GM19035 (cell line): ENCODE measurements around the gene TTC21B.
"Not testable (repeated sequence)": the region's sequence is repeated elsewhere in the genome, so short reads cannot be mapped to it uniquely, and the experiment has no call there.

Experiments
- ATAC-seq: cut with Tn5 transposase; IDR thresholded peaks from one replicate; pipeline ENCODE4 v1.9.1; 2021; ENCODE audit not compliant: unreplicated experiment

TTC21B gene

DNA sequence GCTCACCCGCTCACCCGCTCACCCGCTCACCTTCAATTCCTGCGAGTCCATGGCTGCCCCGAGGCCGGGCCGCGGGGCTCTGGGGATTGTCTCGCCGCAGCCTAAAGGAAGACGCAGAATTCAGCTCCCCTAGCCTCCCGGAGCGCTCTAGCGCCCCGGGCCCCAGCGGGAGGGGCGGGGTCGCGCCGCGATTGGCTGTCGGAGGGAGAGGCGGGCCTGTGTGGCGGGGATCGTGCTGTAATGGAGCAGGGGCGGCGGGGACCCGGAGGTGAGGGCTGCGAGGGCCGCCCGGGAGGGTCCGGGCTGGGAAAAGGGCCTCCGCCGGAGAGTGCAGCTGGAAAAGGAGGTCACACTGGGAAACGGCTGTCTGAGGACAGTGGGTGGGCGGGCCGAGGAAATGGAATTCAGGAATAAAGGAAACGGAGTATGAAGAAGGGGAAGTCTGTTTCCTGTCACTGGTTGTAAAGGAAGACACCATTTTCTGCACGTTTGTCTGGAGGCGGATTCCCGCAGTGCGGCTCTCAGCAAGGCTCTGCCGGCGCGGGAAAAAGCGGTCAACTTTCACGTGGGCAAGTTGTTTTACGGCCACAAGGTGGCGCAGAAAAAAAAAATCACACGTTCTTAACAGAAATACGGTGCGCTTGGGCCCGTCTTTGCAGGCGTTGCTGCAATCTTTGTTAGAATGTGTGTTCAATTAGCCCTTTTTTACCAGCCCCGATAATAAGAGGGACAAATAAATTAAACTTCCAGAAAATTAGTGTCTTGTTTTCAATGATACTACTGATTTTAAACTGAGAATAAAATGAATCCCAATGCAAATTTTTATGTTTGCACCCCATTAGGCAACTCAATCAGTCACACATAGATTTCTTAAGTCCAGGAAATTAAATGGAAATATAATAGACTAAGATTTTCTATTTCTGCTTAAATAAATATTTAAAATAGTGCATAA lies at the start of gene TTC21B:
Gene TTC21B, minus strand, starts transcription at position 122 of the 952 bp plus-strand sequence. Its CDS starts 71 bp downstream, at position 51.
- ATAC-seq = peak; percentile 96

DNA sequence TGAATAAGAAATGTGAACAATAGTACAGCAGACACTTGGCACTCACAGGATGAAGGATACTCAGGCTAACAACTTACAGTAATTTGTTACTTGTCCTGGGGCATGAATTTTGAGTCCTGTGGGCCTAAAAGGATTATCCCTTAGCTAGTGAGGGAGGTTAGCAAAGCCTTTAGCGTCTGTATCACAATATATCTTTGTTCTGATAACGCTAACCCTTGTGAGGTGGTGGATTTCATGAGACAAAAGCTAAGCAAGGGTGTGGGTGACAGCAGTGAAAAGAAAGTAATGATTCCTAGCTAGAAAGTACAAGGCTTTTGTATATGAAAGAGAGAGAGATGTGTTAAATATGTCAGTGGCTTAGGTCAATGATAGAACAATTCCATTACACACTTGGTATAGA lies 46.8 kb upstream of the TTC21B start:
- no peak for ATAC-seq

- ATAC-seq = no peak
Observed at GRCh38 chr2:165990846-165991245, 37.3 kb upstream of the TTC21B start.

DNA sequence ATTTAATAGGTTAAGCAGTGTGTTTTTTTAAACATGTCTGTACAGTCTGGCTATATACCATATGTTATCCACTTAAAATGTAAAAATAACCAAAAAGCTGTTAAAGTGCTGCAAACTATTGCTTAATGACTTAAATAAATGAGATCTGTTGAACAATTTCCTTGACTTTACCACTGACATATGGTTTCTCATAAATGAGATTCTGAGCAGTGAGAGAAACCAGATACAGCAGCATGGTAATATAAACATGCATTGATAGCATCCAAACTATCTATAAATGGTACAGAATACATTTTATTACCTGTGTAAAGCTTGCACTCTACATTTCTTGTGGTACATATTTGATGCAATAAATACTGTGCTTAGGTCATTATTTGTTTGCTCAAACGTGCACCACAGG lies 36.3 kb upstream of the TTC21B start:
- no peak for ATAC-seq

GRCh38 chr2:165985120-165985519 lies 31.5 kb upstream of the TTC21B start:
- ATAC-seq = no peak

GRCh38 chr2:165972161-165972560 lies 18.6 kb upstream of the TTC21B start:
- not testable (repeated sequence) for ATAC-seq

GRCh38 chr2:165970663-165971062 lies 17.1 kb upstream of the TTC21B start:
- no peak for ATAC-seq

DNA sequence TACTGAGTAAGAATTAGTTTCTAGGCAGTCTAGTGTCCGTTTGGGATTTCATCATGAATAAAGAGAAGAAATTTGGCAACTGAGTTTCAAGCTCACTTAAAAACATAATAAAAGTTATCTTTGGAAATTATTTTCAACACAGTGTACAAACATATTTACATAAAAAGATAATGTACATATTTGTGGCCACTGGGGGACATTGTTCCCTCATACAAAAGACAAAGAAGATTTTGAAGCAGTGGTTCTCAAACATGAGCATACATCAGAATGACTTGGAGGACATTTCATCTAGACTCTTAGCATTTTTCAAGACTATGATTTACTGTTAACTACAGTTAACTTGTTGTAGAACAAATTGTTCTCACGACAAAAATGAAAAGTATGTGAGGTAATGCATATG lies 15.7 kb upstream of the TTC21B start:
- ATAC-seq = no peak

DNA sequence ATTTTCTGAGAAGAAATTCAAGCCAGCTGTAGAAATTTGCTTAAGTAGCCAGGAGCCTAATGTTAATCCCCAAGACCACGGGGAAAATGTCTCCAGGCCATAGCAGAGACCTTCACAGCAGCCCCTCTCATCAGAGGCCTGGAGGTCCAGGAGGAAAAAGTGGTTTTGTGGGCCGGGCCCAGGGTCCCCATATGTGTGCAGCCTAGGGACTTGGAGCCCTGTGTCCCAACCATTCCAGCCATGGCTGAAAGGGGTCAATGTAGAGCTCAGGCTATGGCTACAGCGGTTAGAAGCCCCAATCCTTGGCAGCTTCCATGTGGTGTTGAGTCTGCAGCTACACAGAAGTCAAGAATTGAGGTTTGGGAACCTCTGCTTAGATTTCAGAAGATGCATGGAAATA lies 14.2 kb upstream of the TTC21B start:
- no peak for ATAC-seq

DNA sequence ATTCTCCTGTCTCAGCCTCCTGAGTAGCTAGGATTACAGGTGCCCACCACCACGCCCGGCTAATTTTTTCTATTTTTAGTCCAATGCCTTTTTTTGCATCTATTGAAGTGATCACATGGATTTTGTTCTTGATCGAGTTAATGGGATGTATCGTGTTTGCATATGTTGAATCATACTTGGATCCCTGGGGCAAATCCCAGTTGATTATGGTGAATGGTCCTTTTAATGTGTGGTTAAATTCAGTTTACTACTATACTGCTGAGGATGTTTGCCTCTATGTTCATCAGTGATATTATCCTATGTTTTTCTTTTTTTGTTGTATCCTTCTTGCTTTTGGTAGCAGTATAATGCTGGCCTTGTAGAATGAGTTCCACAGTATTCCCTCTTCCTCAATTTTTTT lies 8.2 kb upstream of the TTC21B start:
- ATAC-seq = no peak

- ATAC-seq = no peak
Observed at GRCh38 chr2:165959371-165959770, 5.8 kb upstream of the TTC21B start.

GRCh38 chr2:165958313-165958960 lies 4.9 kb upstream of the TTC21B start:
- ATAC-seq = no peak

- no peak for ATAC-seq
Observed at GRCh38 chr2:165957030-165957675, 3.6 kb upstream of the TTC21B start.

DNA sequence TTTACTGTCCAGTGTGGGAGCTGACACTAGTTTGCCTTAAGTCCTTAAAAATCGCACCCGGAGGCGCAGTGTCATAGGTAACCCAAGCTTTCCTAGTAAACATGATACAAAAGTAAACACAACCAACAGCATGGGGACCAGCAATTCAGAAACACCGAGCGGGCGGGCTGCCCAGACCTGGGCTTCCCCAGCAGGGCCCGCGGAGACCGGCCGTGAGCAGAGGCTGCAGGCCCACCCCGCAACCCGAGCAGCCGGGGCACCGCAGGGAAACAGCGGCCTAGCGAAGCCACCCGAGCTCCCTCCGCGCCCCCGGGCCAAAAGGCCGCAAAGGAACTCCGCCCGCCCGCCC lies 296 bp downstream of the TTC21B start:
- peak; percentile 46 for ATAC-seq

DNA sequence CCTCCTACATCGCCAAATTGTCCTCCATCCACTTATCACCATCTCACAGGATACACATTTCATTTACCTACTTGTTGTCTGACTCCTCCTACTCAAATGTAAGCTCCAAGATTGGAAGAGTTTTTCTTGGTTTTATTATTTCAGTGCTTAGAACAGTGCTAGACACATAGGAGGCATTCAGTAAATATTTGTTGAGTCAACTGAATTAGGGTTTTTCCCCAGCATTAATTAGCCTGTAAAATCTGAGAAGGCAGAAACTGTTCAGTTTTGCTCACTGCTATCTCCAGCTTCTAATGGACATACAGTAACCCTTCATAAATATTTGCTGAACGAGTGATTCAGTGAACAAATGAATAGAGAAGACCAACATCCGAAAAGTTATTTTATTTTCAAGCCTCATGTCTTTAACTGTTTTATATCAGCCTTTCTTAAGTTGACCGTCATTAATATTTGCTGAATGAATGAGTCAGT lies 800 bp downstream of the TTC21B start:
- ATAC-seq = no peak

DNA sequence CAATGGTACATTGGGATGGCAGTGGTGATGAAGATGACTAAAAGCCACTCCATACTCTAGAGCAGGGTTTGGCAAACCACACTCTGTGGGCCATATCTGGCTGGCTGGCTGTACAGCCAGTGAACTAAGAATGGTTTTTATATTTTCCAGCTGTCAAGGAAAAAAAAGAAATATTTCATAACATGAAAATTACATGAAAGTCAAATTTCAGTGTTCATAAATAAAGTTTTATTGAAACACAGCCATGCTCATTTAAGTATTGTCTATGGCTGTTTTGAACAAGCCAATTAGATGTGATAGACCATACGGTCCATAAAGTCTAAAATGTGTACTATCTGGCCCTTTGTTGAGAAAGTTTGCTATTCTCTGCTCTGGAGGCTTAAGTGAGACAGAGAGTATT lies 1.5 kb downstream of the TTC21B start:
- no peak for ATAC-seq

- no peak for ATAC-seq
Observed at GRCh38 chr2:165950438-165950837, 3.1 kb downstream of the TTC21B start.

GRCh38 chr2:165941827-165942226 lies 11.7 kb downstream of the TTC21B start:
- ATAC-seq = no peak

- ATAC-seq = no peak
Observed at GRCh38 chr2:165938237-165938636, 15.3 kb downstream of the TTC21B start.

- ATAC-seq = no peak
Observed at GRCh38 chr2:165933211-165933910, 20.2 kb downstream of the TTC21B start.

DNA sequence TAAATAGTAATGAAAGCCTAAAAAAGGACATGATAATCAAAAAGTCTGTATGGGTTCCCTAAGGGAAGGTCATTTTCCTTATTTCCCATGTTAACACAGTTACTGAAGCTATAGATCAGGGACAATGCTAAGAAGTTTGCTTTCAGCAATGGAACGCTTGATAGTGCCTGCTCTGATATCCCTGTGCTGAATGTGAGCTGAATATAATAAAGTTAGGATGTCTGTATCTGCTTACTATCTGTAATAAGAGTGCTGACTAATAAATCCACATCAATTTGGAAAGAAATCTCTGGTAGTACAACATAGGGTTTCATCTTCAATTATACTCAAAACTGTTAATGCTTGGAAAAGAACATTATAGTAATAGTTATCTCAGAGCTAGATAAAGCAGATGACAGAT lies 25.8 kb downstream of the TTC21B start:
- ATAC-seq = no peak
